Measurements from ENCODE around the gene CACNG7. TPM values are rescaled to one million over a fixed set of nuclear protein-coding genes. Genes with fewer than 3 reads are reported as not detected.
A peak's percentile ranks its signal among the peaks of the same experiment; 100 is the strongest.

Gene CACNG7
- total and polyA plus RNA-seq, 2 donors (not counting 3 experiments of a cell fraction or from before 2014, with no cell fraction given) = 0.92 to 1.3 TPM

DNA sequence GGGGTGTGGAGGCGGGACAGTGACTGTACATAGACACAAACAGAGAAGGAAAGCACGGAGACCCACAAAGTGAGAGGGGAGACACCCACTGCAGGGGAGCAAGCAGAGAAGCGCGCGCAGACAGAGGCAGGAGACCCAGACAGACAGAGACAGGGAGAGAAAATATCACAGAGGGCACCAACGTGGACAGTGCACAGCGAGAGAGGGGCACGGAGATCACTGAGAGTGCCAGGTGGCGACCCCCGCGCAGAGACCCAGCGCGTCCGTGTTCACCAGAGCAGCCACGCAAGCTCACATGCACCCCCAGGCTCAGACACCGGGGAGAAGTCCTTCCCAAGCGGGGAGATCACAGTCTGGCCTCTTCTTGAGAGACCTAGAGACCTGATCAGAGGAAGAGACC lies 1.4 kb upstream of the CACNG7 start:
- H4K20me1 ChIP-seq (replicated peaks; ENCODE audit: control insufficient read depth, extremely low read depth, insufficient read depth, low read length) = no peaks in the 10 kb centered on the region
- peak overlapping the region; percentile 16 for H2AFZ ChIP-seq (ENCODE audit: low read depth, low read length)
- H3K79me2 ChIP-seq (ENCODE audit: control insufficient read depth, insufficient read depth, low read length) = no peaks in the 10 kb centered on the region
- no peak overlapping the region for H3K9ac ChIP-seq (replicated peaks; ENCODE audit: extremely low read depth, insufficient read depth, low read length)
- intact Hi-C loops (cut with micrococcal nuclease) = loop anchor here (1.0 to 5.0 kb wide), 5 partner anchors 65 to 190 kb away; no protein-coding TSS in a partner anchor
- H3K9me1 ChIP-seq (replicated peaks; ENCODE audit: control insufficient read depth, extremely low read depth, insufficient read depth, low read length) = no peaks in the 10 kb centered on the region
- FAIRE-seq (no peak), DNase-seq (ENCODE audit: low read depth, low spot score) (no peak)
- H3K9me3 ChIP-seq (replicated peaks; ENCODE audit: control insufficient read depth, insufficient read depth, low read length) = no peaks in the 10 kb centered on the region
- TF ChIP-seq POLR2AphosphoS5 (IDR thresholded peaks at IDR 0.05; ENCODE audit: insufficient read depth, low read depth, low read length) (no peak), FOS (IDR thresholded peaks at IDR 0.05; ENCODE audit: borderline replicate concordance, insufficient read depth, low read length) (no peak), POLR2A (IDR thresholded peaks at IDR 0.05; ENCODE audit: low read depth, low read length) (no peak), EZH2 (IDR thresholded peaks at IDR 0.05; ENCODE audit: borderline replicate concordance, low read depth, low read length, severe bottlenecking) (no peak), CTCF (IDR thresholded peaks at IDR 0.05; ENCODE audit: extremely low read depth in 1 of 2, insufficient read depth in 1 of 2, low read depth in 1 of 2, low read length in 2 of 2) (no peak), JUN (IDR thresholded peaks at IDR 0.05; ENCODE audit: borderline replicate concordance, insufficient read depth, insufficient read length, low read depth) (no peak), MYC (IDR thresholded peaks at IDR 0.05; ENCODE audit: low read depth, low read length) (no peak)
- TF ChIP-seq, protein P1, sequence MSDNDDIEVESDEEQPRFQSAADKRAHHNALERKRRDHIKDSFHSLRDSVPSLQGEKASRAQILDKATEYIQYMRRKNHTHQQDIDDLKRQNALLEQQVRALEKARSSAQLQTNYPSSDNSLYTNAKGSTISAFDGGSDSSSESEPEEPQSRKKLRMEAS (IDR thresholded peaks at IDR 0.05; ENCODE audit: insufficient read depth, insufficient read length) = no peak
- dilution Hi-C loops (cut with MboI; ENCODE audit: extremely low pct_ligation_motif_present, low sequenced_read_pairs) = no loop called here
- POLR2A ChIA-PET = no interaction called here
- H3K4me1 ChIP-seq (ENCODE audit: control insufficient read depth, extremely low read depth, insufficient read depth, low read length) = peaks cover 6% of the 10 kb centered on the region
- no peak overlapping the region for H3K4me2 ChIP-seq (ENCODE audit: insufficient read depth, low read length)
- H3K4me3 ChIP-seq (replicated peaks in 1 of 3; ENCODE audit: insufficient read depth in 1 of 3, low read depth in 1 of 3, low read length in 3 of 3) = no peak overlapping the region
- no TSS peak for BruUV-seq (replicated peaks)
- no peaks in the 10 kb centered on the region for H3K36me3 ChIP-seq (ENCODE audit: control insufficient read depth in 2 of 2, extremely low read depth in 1 of 2, insufficient read depth in 2 of 2, low read length in 2 of 2)
- no peak overlapping the region for H3K27ac ChIP-seq (ENCODE audit: insufficient read depth, low read depth, low read length)
- peaks cover 31 to 35% of the 10 kb centered on the region in 2 experiments for H3K27me3 ChIP-seq (ENCODE audit: control insufficient read depth in 2 of 2, insufficient read depth in 2 of 2, low read length in 2 of 2)
- CTCF ChIA-PET = interaction anchor here (0.6 to 2.8 kb wide), 6 partner anchors 10 to 122 kb away, joined by 3 to 31 read pairs (median 4); partner anchors contain the start of gene PRKCG

Measured in endothelial cell of umbilical vein (primary cell).